Endodermal cell (in vitro differentiated cells): ENCODE measurements around the gene KDELR3. TPM values are rescaled to one million over a fixed set of nuclear protein-coding genes. Genes with fewer than 3 reads are reported as not detected.

ENCODE experiments used
- DNase-seq: peaks from one replicate; pipeline ENCODE4 v3.0.0-alpha.2; 2017
- H3K27ac ChIP-seq: 2 replicates; pipeline ENCODE4 v1.5.1; 2013; ENCODE audit warnings: mild to moderate bottlenecking, low read depth, low read length, moderate library complexity
- H3K27me3 ChIP-seq: 2 replicates; pipeline ENCODE4 v1.6.1; 2013; ENCODE audit warnings: mild to moderate bottlenecking, low read length, moderate library complexity; ENCODE audit not compliant: insufficient read depth, control insufficient read depth, poor library complexity, severe bottlenecking
- H3K36me3 ChIP-seq: 2 replicates; pipeline ENCODE4 v1.7.0; 2013; ENCODE audit warnings: mild to moderate bottlenecking, low read length, moderate library complexity; ENCODE audit not compliant: control insufficient read depth, insufficient read depth
- H3K4me1 ChIP-seq: one replicate; pipeline ENCODE4 v1.7.0; 2013; ENCODE audit warnings: low read length; ENCODE audit not compliant: control insufficient read depth, insufficient read depth
- H3K4me3 ChIP-seq: 2 replicates; pipeline ENCODE4 v1.5.1; 2013; ENCODE audit warnings: mild to moderate bottlenecking, low read length, moderate library complexity
- H3K9ac ChIP-seq: 2 replicates; pipeline ENCODE4 v1.6.1; 2013; ENCODE audit warnings: mild to moderate bottlenecking, low read length, moderate library complexity; ENCODE audit not compliant: poor library complexity, severe bottlenecking; ENCODE audit errors: extremely low read depth
- H3K9me3 ChIP-seq: 2 replicates; pipeline ENCODE4 v1.6.1; 2013; ENCODE audit warnings: mild to moderate bottlenecking, low read length, moderate library complexity; ENCODE audit not compliant: control insufficient read depth
- H3K27ac Mint-ChIP-seq: 2 replicates; pipeline ENCODE4 v1.8.0; 2020; ENCODE audit warnings: mixed read lengths
- H3K27me3 Mint-ChIP-seq: 2 replicates; pipeline ENCODE4 v1.8.0; 2021; ENCODE audit warnings: mild to moderate bottlenecking, mixed read lengths; ENCODE audit not compliant: insufficient read depth
- H3K36me3 Mint-ChIP-seq: 2 replicates; pipeline ENCODE4 v1.8.0; 2020; ENCODE audit warnings: low read depth, mixed read lengths
- H3K4me1 Mint-ChIP-seq: 2 replicates; pipeline ENCODE4 v1.8.0; 2020; ENCODE audit warnings: mixed read lengths
- H3K4me3 Mint-ChIP-seq: 2 replicates; pipeline ENCODE4 v1.8.0; 2020; ENCODE audit warnings: mild to moderate bottlenecking, moderate library complexity, mixed read lengths
- H3K9me3 Mint-ChIP-seq: 2 replicates; pipeline ENCODE4 v1.8.0; 2020; ENCODE audit warnings: mild to moderate bottlenecking, mixed read lengths
- CTCF ChIP-seq: fragments of 200-600 bp; sonication (generic); conservative IDR thresholded peaks from 2 replicates; pipeline ENCODE4 v1.5.0; 2021; ENCODE audit warnings: antibody characterized with exemption, mild to moderate bottlenecking
- WGBS, 2 experiments: methylation state at CpG; one replicate each; pipeline versions ENCODE4 v1.1.5 to v1.1.7; 2013; ENCODE audit warnings: missing lambda C conversion rate in 2 of 2, mixed read lengths in 1 of 2; ENCODE audit not compliant: insufficient coverage in 1 of 2, insufficient read length in 1 of 2; 5-methylcytosine and 5-hydroxymethylcytosine counted together
- total RNA-seq, 2 donors: library from RNA; stranded (reverse); fragmentation: NEBNext Ultra II Directional in 1 of 2; extraction: Animal tissue kit (Norgen Biotek cat#: 25700) in 1 of 2; gene quantifications; 2 replicates in 1 of 2; 3 replicates in 1 of 2; pipeline ENCODE4 v1.2.1, GENCODE V29; 2021

KDELR3 gene
- total RNA-seq, 2 donors from 2014 or later, result 11.4 to 14.9 TPM

DNA sequence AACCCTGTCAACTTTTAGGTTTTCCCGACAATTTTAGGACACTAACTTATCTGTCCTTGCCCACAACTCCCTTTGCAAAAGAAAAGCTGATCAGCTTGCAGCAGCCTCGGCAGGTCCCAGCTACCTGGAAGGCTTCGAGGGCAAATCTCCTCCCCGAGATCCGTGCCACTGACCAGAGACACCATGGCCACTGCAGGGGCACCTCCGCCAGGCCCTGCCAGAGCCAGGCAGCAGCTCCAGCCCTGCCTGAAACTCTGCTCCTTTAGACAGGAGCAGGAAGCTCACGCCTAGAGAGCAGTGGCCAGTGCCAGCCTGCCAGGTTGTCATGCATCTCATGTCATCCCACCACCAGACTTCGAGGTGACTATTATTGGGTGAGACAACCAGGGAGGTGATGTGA lies 34.0 kb upstream of the KDELR3 start:
- Mint-ChIP-seq H3K4me1 (no peaks in the 10 kb centered on the region), H3K27me3 (peaks cover 7% of the 10 kb centered on the region), H3K36me3 (no peaks in the 10 kb centered on the region), H3K4me3 (no peak overlapping the region), H3K27ac (no peak overlapping the region), H3K9me3 (no peaks in the 10 kb centered on the region)
- TF ChIP-seq CTCF, result no peak
- no peaks in the 10 kb centered on the region for H3K4me1 ChIP-seq
- no peaks in the 10 kb centered on the region for H3K27me3 ChIP-seq
- H3K36me3 ChIP-seq, result no peaks in the 10 kb centered on the region
- H3K9ac ChIP-seq, result no peak overlapping the region
- WGBS, 2 experiments, result 89 to 90% methylated on average over 8 of the region's 8 CpGs
- no peak overlapping the region for H3K4me3 ChIP-seq
- no peaks in the 10 kb centered on the region for H3K9me3 ChIP-seq
- DNase-seq, result no peak
- H3K27ac ChIP-seq, result no peak overlapping the region

GRCh38 chr22:38435010-38435409 lies 32.9 kb upstream of the KDELR3 start:
- Mint-ChIP-seq H3K27me3 (peaks cover 7% of the 10 kb centered on the region), H3K9me3 (no peaks in the 10 kb centered on the region), H3K4me3 (no peak overlapping the region), H3K27ac (no peak overlapping the region), H3K36me3 (no peaks in the 10 kb centered on the region), H3K4me1 (no peaks in the 10 kb centered on the region)
- peak; percentile 86 for DNase-seq
- no peak overlapping the region for H3K27ac ChIP-seq
- H3K4me3 ChIP-seq, result no peak overlapping the region
- no peaks in the 10 kb centered on the region for H3K9me3 ChIP-seq
- TF ChIP-seq CTCF, result peak; percentile 65
- H3K27me3 ChIP-seq, result no peaks in the 10 kb centered on the region
- H3K36me3 ChIP-seq, result no peaks in the 10 kb centered on the region
- no peak overlapping the region for H3K9ac ChIP-seq
- WGBS, 2 experiments, result 82 to 85% methylated on average over 4 of the region's 4 CpGs
- H3K4me1 ChIP-seq, result no peaks in the 10 kb centered on the region

DNA sequence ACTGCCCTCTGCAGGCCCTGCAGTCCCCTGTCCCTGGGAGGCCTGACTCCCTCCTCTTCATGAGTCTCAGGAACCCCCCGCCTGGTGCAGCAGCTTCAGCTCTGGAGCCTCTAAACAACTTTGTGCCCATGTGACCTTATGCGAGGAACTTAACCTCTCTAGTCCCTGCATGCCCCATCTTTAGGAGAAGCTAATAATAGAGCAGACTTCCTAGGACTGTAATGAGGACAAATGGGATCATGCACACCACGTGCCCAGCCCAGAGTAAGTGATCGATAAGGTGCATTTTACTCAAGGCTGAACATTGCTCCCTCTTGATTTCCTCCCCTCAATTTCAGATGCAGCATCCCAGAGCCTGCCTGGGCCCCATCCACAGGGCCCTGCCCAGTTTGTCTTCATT lies 31.9 kb upstream of the KDELR3 start:
- H3K27ac ChIP-seq, result no peak overlapping the region
- no peaks in the 10 kb centered on the region for H3K9me3 ChIP-seq
- no peak for TF ChIP-seq CTCF
- no peaks in the 10 kb centered on the region for H3K4me1 Mint-ChIP-seq
- H3K27me3 Mint-ChIP-seq, result peaks cover 8% of the 10 kb centered on the region
- no peaks in the 10 kb centered on the region for H3K27me3 ChIP-seq
- no peaks in the 10 kb centered on the region for H3K9me3 Mint-ChIP-seq
- H3K27ac Mint-ChIP-seq, result no peak overlapping the region
- H3K4me1 ChIP-seq, result no peaks in the 10 kb centered on the region
- 72 to 89% methylated on average over 4 of the region's 4 CpGs for WGBS, 2 experiments
- no peaks in the 10 kb centered on the region for H3K36me3 ChIP-seq
- H3K36me3 Mint-ChIP-seq, result no peaks in the 10 kb centered on the region
- no peak overlapping the region for H3K9ac ChIP-seq
- no peak overlapping the region for H3K4me3 ChIP-seq
- no peak for DNase-seq
- no peak overlapping the region for H3K4me3 Mint-ChIP-seq
